Trophoblast cell (in vitro differentiated cells and primary cell): ENCODE measurements around the gene FOXA1.
A peak's percentile ranks its signal among the peaks of the same experiment; 100 is the strongest.

Experiments used
- DNase-seq, 2 donors: peaks; one replicate each; pipeline ENCODE4 v3.0.0-alpha.2; 2016
- H2AFZ ChIP-seq: 2 replicates; pipeline ENCODE4 v1.6.1; 2013; ENCODE audit warnings: low read length, moderate library complexity, mild to moderate bottlenecking; ENCODE audit not compliant: insufficient read depth, poor library complexity
- H2AK5ac ChIP-seq: 2 replicates; pipeline ENCODE4 v1.6.1; 2013; ENCODE audit warnings: mild to moderate bottlenecking, low read length
- H2BK120ac ChIP-seq: 2 replicates; pipeline ENCODE4 v1.6.1; 2013; ENCODE audit warnings: low read length, mild to moderate bottlenecking, moderate library complexity; ENCODE audit not compliant: insufficient read depth, poor library complexity
- H2BK12ac ChIP-seq: 2 replicates; pipeline ENCODE4 v1.6.1; 2013; ENCODE audit warnings: mild to moderate bottlenecking, low read length, moderate library complexity
- H2BK5ac ChIP-seq: 2 replicates; pipeline ENCODE4 v1.6.1; 2013; ENCODE audit warnings: low read length, low read depth, moderate library complexity, mild to moderate bottlenecking; ENCODE audit not compliant: poor library complexity
- H3K14ac ChIP-seq: 2 replicates; pipeline ENCODE4 v1.6.1; 2013; ENCODE audit warnings: mild to moderate bottlenecking, low read length
- H3K18ac ChIP-seq: 2 replicates; pipeline ENCODE4 v1.6.1; 2013; ENCODE audit warnings: mild to moderate bottlenecking, low read length
- H3K23ac ChIP-seq: 2 replicates; pipeline ENCODE4 v1.6.1; 2013; ENCODE audit warnings: low read length
- H3K27ac ChIP-seq: 2 replicates; pipeline ENCODE4 v1.5.1; 2013; ENCODE audit warnings: low read depth, mild to moderate bottlenecking, inconsistent platforms, low read length, moderate library complexity
- H3K27me3 ChIP-seq: 2 replicates; pipeline ENCODE4 v1.6.1; 2013; ENCODE audit warnings: inconsistent platforms, mild to moderate bottlenecking, low read length, moderate library complexity; ENCODE audit not compliant: insufficient read depth
- H3K36me3 ChIP-seq, 2 experiments: 1 replicate in 1 of 2; 2 replicates in 1 of 2; pipeline ENCODE4 v1.6.1; 2013; ENCODE audit warnings: low read length in 2 of 2, mild to moderate bottlenecking in 2 of 2, moderate library complexity in 1 of 2; ENCODE audit not compliant: insufficient read depth in 2 of 2, control insufficient read depth in 1 of 2
- H3K4ac ChIP-seq: 2 replicates; pipeline ENCODE4 v1.6.1; 2013; ENCODE audit warnings: low read depth, mild to moderate bottlenecking, low read length, moderate library complexity
- H3K4me1 ChIP-seq, 2 experiments: 1 replicate in 1 of 2; 2 replicates in 1 of 2; pipeline ENCODE4 v1.6.1; 2013; ENCODE audit warnings: low read length in 2 of 2, mild to moderate bottlenecking in 2 of 2, moderate library complexity in 1 of 2; ENCODE audit not compliant: insufficient read depth in 2 of 2, control insufficient read depth in 1 of 2
- H3K4me2 ChIP-seq: 2 replicates; pipeline ENCODE4 v1.6.1; 2013; ENCODE audit warnings: inconsistent platforms, mild to moderate bottlenecking, low read length, moderate library complexity
- H3K4me3 ChIP-seq: 2 replicates; pipeline ENCODE4 v1.5.1; 2013; ENCODE audit warnings: mild to moderate bottlenecking, low read depth, low read length, inconsistent platforms
- H3K79me1 ChIP-seq: one replicate; pipeline ENCODE4 v1.6.1; 2013; ENCODE audit warnings: low read length
- H3K79me2 ChIP-seq: 2 replicates; pipeline ENCODE4 v1.6.1; 2013; ENCODE audit warnings: low read length, mild to moderate bottlenecking; ENCODE audit not compliant: control insufficient read depth, insufficient read depth, poor library complexity
- H3K9ac ChIP-seq: 2 replicates; pipeline ENCODE4 v1.6.1; 2013; ENCODE audit warnings: mild to moderate bottlenecking, low read length
- H3K9me3 ChIP-seq: 2 replicates; pipeline ENCODE4 v1.6.1; 2013; ENCODE audit warnings: low read depth, mild to moderate bottlenecking, control low read depth, inconsistent platforms, low read length; ENCODE audit not compliant: insufficient read depth
- H4K12ac ChIP-seq: 2 replicates; pipeline ENCODE4 v1.6.1; 2013; ENCODE audit warnings: low read depth, mild to moderate bottlenecking, low read length, moderate library complexity
- H4K8ac ChIP-seq: 2 replicates; pipeline ENCODE4 v1.6.1; 2013; ENCODE audit warnings: low read depth, mild to moderate bottlenecking, low read length, moderate library complexity
- H4K91ac ChIP-seq: one replicate; pipeline ENCODE4 v1.6.1; 2013; ENCODE audit warnings: low read depth, mild to moderate bottlenecking, low read length, moderate library complexity
- WGBS: extraction: QIAGEN DNeasy Blood & Tissue Kit; methylation state at CpG from one replicate; pipeline ENCODE4 v1.1.7; 2013; ENCODE audit warnings: missing lambda C conversion rate; ENCODE audit not compliant: insufficient read length, insufficient coverage; ENCODE audit errors: extremely low coverage; 5-methylcytosine and 5-hydroxymethylcytosine counted together

The FOXA1 gene

GRCh38 chr14:37591311-37591940 is 3.6 kb downstream of the FOXA1 start:
- Histone ChIP-seq H3K23ac (no peak overlapping the region), H3K9me3 (peaks cover 12% of the 10 kb centered on the region), H3K27ac (no peak overlapping the region), H4K12ac (no peak overlapping the region), H4K8ac (no peak overlapping the region), H3K18ac (no peak overlapping the region), H3K79me2 (no peaks in the 10 kb centered on the region), H2AFZ (no peak overlapping the region), H3K4me3 (no peak overlapping the region), H2BK120ac (no peak overlapping the region), H4K91ac (no peak overlapping the region), H3K14ac (no peak overlapping the region), H3K36me3 (no peaks in the 10 kb centered on the region), H3K27me3 (peaks cover 56% of the 10 kb centered on the region), H3K4me2 (peak overlapping the region; percentile 52), H2BK12ac (no peak overlapping the region), H3K9ac (no peak overlapping the region), H3K4ac (no peak overlapping the region), H2BK5ac (no peak overlapping the region), H3K4me1 (peaks cover 16 to 21% of the 10 kb centered on the region in 2 experiments), H3K79me1 (no peaks in the 10 kb centered on the region), H2AK5ac (no peak overlapping the region)
- DNase-seq: no peak
- WGBS: no CpG with 5 or more reads among the region's 45 CpGs

GRCh38 chr14:37590428-37591139 is 4.5 kb downstream of the FOXA1 start:
- Histone ChIP-seq H3K14ac (no peak overlapping the region), H3K9me3 (peaks cover 12% of the 10 kb centered on the region), H3K27ac (no peak overlapping the region), H3K9ac (no peak overlapping the region), H2BK5ac (no peak overlapping the region), H3K36me3 (no peaks in the 10 kb centered on the region), H3K4ac (no peak overlapping the region), H3K4me1 (peaks cover 16% of the 10 kb centered on the region in 2 experiments), H2AFZ (no peak overlapping the region), H3K4me3 (no peak overlapping the region), H2BK120ac (no peak overlapping the region), H4K91ac (no peak overlapping the region), H3K23ac (no peak overlapping the region), H4K12ac (no peak overlapping the region), H3K79me2 (no peaks in the 10 kb centered on the region), H2BK12ac (no peak overlapping the region), H2AK5ac (no peak overlapping the region), H3K18ac (no peak overlapping the region), H3K27me3 (peaks cover 59% of the 10 kb centered on the region), H4K8ac (no peak overlapping the region), H3K79me1 (no peaks in the 10 kb centered on the region), H3K4me2 (no peak overlapping the region)
- WGBS: no CpG with 5 or more reads among the region's 4 CpGs
- DNase-seq: no peak

- Histone ChIP-seq H3K18ac (no peak overlapping the region), H2BK12ac (no peak overlapping the region), H3K4me1 (peaks cover 16% of the 10 kb centered on the region in 2 experiments), H3K4me3 (no peak overlapping the region), H3K79me1 (no peaks in the 10 kb centered on the region), H2BK5ac (no peak overlapping the region), H3K27me3 (peaks cover 63% of the 10 kb centered on the region), H3K9ac (no peak overlapping the region), H2AK5ac (no peak overlapping the region), H3K14ac (no peak overlapping the region), H4K8ac (no peak overlapping the region), H3K27ac (no peak overlapping the region), H3K36me3 (no peaks in the 10 kb centered on the region), H2BK120ac (no peak overlapping the region), H2AFZ (no peak overlapping the region), H3K4ac (no peak overlapping the region), H4K91ac (no peak overlapping the region), H3K23ac (no peak overlapping the region), H3K9me3 (peaks cover 16% of the 10 kb centered on the region), H3K4me2 (no peak overlapping the region), H3K79me2 (no peaks in the 10 kb centered on the region), H4K12ac (no peak overlapping the region)
- no CpG with 5 or more reads among the region's 6 CpGs for WGBS
- no peak for DNase-seq
Observed at GRCh38 chr14:37589715-37590427, 5.2 kb downstream of the FOXA1 start.

- no peaks in the 10 kb centered on the region for H3K79me2 ChIP-seq
- H3K4me1 ChIP-seq: peaks cover 13 to 17% of the 10 kb centered on the region in 2 experiments
- H3K4ac ChIP-seq: no peak overlapping the region
- H3K79me1 ChIP-seq: no peaks in the 10 kb centered on the region
- H2BK120ac ChIP-seq: no peak overlapping the region
- H4K8ac ChIP-seq: no peak overlapping the region
- no peak overlapping the region for H3K23ac ChIP-seq
- no peak overlapping the region for H2AFZ ChIP-seq
- H3K9me3 ChIP-seq: peaks cover 16% of the 10 kb centered on the region
- no peak for DNase-seq
- no peak overlapping the region for H3K9ac ChIP-seq
- no peak overlapping the region for H4K91ac ChIP-seq
- H3K4me2 ChIP-seq: no peak overlapping the region
- H3K4me3 ChIP-seq: no peak overlapping the region
- H2BK5ac ChIP-seq: no peak overlapping the region
- peaks cover 64% of the 10 kb centered on the region for H3K27me3 ChIP-seq
- no peak overlapping the region for H2AK5ac ChIP-seq
- WGBS: no CpG with 5 or more reads among the region's 16 CpGs
- no peak overlapping the region for H4K12ac ChIP-seq
- no peak overlapping the region for H3K18ac ChIP-seq
- H3K27ac ChIP-seq: no peak overlapping the region
- H3K14ac ChIP-seq: no peak overlapping the region
- no peaks in the 10 kb centered on the region for H3K36me3 ChIP-seq
- no peak overlapping the region for H2BK12ac ChIP-seq
Observed at GRCh38 chr14:37588956-37589714, 5.9 kb downstream of the FOXA1 start.
